NB4 (cell line): ENCODE results near the gene CHRNA5.
"Not testable (repeated sequence)": the region's sequence is repeated elsewhere in the genome, so short reads cannot be mapped to it uniquely, and the experiment has no call there.

Experiments
- CTCF ChIP-seq: IDR thresholded peaks from one replicate; pipeline ENCODE4 v1.5.1; 2012; ENCODE audit warnings: low read depth, low read length
- MYC ChIP-seq: IDR thresholded peaks from 2 replicates; pipeline ENCODE4 v1.6.1; 2011; ENCODE audit warnings: low read depth, low read length
- POLR2A ChIP-seq: IDR thresholded peaks from 2 replicates; pipeline ENCODE4 v1.6.1; 2011; ENCODE audit warnings: mild to moderate bottlenecking; ENCODE audit not compliant: insufficient read length; ENCODE audit errors: extremely low read depth

- TF ChIP-seq CTCF, POLR2A, MYC: not testable (repeated sequence)
Measured at GRCh38 chr15:78539464-78540140, 25.7 kb upstream of the CHRNA5 start.
